NCI-H460 (cell line): Measurements from ENCODE around the gene GLTP. TPM values are rescaled to one million over a fixed set of nuclear protein-coding genes. Genes with fewer than 3 reads are reported as not detected.
"Not testable (repeated sequence)": the region's sequence is repeated elsewhere in the genome, so short reads cannot be mapped to it uniquely, and the experiment has no call there.

Experiments used
- DNase-seq: peaks from one replicate; pipeline ENCODE4 v3.0.0-alpha.2; 2016; ENCODE audit warnings: low read depth; ENCODE audit errors: extremely low read depth
- total RNA-seq: library from RNA; depleted of rRNA; stranded (reverse); fragments of >200 nt; shearing (Covaris generic); gene quantifications from 2 replicates; pipeline ENCODE4 v1.2.3, GENCODE V29; 2014

Gene GLTP
- total RNA-seq, 1 experiment from 2014 or later = 139 TPM

- no peak for DNase-seq
Measured at GRCh38 chr12:109905301-109905700, 25.0 kb upstream of the GLTP start.

DNA sequence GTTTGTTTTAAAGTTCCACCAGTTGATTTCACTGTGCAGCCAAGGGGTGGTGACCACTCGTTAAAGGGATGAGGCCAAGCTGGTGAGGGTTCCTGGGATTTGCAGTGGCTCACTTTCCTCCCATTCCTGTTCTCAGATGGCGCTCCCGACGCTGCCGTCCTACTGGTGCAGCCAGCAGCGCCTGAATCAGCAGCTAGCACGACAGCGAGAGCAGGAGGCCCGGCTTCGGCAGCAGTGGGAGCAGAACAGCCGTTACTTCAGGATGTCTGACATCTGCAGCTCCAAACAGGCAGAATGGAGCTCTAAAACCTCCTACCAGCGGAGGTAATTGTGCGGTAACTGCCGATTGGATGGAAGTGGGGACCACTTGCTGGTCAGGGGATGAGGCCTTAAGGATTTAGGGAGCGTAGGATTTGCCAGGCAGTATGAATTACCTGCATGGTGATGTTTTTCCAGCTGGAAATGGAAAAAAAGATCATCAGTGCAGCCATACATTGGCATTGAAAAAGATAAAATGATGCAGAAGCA, 22.6 kb upstream of the GLTP start:
- no peak for DNase-seq

- no peak for DNase-seq
Measured at GRCh38 chr12:109900752-109901580, 20.6 kb upstream of the GLTP start.

DNA sequence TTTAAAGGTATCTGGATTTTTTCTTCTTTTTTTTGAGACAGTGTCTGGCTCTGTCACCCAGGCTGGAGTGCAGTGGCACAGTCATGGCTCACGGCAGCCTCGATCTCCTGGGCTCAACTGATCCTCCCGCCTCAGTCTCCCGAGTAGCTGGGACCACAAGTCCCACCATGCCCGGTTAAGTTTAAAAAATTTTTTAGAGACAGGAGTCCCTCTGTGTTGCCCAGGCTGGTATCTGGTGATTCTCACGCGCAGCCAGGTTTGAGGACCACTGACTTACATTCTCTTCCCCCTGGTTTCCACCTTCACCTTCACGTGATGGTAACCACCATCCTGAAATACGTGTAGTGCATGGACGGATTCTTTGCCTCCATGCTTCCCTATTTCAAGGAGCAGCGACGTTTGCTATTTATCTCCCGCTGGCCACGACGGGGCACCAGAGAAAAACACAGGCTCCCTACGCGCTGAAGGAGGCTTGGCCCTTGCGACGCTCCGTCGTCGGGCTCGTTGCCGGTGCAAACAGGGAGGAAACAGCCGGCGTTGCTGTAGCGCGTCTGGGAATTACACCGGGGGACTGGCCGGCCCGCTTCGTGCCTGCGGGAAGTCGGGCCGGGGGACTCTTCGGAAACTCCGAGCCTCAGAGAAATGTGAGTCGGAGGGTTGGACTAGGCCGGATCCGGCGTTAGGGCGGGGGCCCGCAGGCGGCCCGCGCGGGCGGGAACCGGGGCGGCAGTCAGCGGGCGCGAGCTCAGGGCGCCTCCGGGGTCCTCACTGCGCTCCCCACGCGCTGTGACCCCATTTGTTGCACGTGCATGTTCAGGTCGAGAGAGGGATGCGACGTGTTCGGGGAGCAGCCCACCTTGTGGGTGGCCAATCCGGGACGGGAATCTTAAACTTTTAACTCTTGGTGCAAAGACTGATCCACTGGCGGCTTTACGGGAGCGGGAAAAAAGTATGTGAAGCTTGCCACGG, 19.7 kb upstream of the GLTP start, which contains the start of gene TCHP:
TSS of gene TCHP (plus strand) at position 492 of the 969 bp plus-strand sequence. CDS start 2,753 bp downstream, outside the sequence.
- DNase-seq = peak; percentile 85

DNA sequence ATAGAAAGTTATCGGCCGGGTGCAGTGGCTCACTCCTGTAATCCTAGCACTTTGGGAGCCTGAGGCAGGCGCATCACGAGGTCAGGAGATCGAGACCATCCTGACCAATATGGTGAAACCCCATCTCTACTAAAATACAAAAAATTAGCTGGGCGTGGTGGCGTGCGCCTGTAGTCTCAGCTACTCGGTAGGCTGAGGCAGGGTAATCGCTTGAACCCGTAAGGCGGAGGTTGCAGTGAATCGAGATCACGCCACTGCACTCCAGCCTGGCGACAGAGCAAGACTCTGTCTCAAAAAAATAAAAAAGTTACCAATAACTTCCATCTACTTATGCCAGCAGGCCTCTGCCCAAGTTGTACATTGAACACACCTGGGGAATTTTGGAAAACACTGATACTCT, 19.0 kb upstream of the GLTP start:
- DNase-seq = not testable (repeated sequence)

DNA sequence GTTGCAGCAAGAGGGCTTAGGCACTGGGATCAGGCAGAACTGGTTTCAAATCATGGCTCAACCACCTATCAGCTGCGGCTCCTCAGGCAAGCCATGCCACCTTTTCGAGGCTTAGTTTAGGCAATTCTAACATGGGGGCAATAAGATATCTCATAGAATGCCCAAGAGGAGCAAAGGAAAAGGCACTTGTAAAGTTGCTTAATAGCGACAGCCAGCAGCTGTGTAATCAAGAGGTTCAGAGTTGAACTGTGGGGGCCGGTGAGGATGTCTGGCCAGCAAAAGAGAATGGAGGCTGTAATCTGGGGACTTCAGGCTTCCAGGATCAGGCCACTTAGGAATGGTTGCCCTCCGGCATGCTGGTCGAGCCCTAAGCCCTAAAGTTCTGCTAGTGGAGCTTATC, 16.7 kb upstream of the GLTP start:
- DNase-seq = no peak

- no peak for DNase-seq
Measured at GRCh38 chr12:109896188-109896587, 15.8 kb upstream of the GLTP start.

- no peak for DNase-seq
Measured at GRCh38 chr12:109894939-109895338, 14.6 kb upstream of the GLTP start.

DNA sequence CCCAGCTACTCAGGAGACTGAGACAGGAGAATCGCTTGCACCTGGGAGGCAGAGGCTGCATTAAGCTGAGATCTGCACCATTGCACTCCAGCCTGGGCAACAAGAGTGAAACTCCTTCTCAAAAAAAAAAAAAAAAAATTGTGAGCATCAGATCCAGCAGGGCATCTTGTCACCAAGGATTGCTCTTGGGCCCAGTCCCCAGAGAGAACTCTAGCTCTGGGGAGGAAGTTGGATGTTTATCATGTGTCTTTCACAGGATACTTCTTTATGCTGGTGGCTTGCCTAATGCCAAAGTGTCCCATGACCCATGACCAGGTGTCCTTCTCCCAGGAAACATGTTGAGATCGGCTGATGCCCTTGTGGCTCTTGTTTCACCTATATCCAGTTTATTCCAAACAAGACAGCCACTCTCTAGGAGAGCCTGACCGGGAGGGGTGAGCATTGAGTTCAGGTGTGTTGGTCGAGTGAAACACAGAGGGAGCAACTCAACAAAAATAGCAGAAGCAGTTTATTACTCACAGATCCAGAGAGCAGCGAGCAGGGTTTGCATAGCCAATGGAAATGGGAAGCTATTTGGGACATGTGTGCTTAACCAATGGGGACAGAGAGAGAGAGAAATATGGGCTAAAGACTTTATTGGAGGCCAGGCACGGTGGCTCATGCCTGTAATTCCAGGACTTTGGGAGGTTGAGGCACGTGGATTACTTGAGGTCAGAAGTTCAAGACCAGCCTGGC, 13.1 kb upstream of the GLTP start:
- DNase-seq = no peak

GRCh38 chr12:109892748-109893147, 12.4 kb upstream of the GLTP start:
- DNase-seq = no peak

- no peak for DNase-seq
Measured at GRCh38 chr12:109892165-109892715, 11.9 kb upstream of the GLTP start.

DNA sequence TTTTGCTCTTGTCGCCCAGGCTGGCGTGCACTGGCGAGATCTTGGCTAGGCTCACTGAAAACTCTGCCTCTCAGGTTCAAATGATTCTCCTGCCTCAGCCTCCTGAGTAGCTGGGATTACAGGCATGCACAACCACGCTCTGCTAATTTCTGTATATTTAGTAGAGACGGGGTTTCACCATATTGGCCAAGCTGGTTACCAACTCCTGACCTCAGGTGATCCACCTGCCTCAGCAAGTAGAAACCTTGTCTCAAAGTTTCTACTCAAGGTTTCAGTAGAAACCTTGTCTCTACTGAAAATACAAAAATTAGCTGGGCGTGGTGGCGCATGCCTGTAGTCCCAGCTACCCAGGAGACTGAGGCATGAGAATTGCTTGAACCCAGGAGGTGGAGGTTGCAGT, 11.4 kb upstream of the GLTP start:
- DNase-seq = not testable (repeated sequence)

DNA sequence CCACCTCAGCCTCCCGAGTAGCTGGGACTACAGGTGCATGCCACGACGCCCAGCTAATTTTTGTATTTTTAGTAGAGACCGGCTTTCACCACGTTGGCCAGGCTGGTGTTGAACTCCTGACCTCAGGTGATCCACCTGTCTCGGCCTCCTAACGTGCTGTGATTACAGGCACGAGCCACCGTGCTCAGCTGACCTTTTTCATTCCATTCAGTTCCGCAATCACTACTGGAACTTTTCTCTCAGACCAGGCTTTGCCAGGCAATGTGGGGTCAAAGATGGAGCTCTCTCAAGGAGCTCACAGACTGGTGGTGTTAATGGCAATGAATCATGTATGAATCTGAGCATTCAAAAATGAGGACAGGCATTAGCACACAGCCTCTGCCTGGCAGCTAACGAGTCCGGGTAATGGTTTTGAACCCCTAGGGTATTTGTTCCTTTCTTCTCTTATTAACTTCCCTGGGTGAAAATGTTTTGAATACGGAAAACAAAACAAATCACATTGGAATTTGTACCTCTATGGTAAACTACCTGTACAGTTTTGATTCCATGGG, 10.4 kb upstream of the GLTP start:
- no peak for DNase-seq

GRCh38 chr12:109888179-109889020, 8.1 kb upstream of the GLTP start:
- peak; percentile 99 for DNase-seq

DNA sequence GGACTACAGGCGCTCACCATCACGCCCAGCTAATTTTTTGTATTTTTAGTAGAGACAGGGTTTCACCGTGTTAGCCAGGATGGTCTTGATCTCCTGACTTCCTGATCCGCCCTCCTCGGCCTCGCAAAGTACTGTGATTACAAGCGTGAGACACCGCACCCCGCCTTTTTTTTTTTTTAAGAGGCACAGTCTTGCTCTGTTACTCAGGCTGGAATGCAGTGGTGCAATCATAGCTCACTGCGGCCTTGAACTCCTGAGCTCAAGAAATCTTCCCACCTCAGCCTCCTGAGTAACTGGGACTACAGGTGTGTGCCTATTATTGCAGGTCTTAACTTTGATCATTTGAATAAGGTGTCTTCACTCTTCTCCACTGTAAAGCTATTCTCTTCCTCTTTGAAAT, 5.3 kb upstream of the GLTP start:
- DNase-seq = peak; percentile 91

GRCh38 chr12:109883461-109883860, 3.1 kb upstream of the GLTP start:
- DNase-seq = peak; percentile 95

DNA sequence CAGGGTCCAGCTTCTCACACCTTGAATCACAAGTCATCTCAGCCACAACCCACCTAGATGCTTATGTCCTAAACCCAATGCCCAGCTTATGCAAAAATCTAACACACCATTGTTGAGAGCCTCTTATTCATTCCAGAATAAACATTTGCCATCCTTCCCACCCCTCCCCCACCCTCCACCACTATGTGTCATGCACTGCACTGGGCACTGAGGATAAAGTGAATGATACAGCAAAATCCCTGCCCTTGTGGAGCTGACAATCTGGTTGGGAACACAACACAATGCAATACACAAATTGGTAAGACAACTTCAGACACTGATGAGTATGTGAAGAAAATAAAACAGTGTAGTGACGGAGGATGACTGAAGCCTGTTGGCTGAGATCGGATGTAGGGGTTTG, 1.4 kb upstream of the GLTP start:
- DNase-seq = peak; percentile 96

DNA sequence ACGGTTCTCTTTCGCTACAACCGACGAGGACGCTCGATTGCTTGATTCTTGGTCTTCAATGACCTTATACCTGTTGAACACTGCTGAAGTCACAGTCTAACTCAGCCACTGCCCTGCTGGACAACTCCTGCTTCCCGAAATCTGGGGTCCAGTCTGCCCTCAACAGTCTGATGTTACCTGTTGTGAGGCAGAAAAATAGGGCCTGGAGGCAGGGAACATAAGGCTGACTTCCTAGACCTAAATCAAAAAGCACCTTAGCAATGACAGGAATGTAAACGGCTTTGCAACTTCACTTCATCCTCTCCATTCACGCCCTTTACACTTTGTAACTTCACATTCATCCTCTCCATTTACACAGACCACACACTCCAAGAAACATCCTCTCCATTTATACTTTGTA, 597 bp upstream of the GLTP start:
- no peak for DNase-seq
